ENCODE measurements around the gene SPEM1. TPM values are rescaled to one million over a fixed set of nuclear protein-coding genes. Genes with fewer than 3 reads are reported as not detected.

SPEM1 gene
- total and polyA plus RNA-seq, 10 of the 15 experiments (the other 5 are each of a cell fraction or from before 2014, with no cell fraction given) = not detected

GRCh38 chr17:7410634-7411426 lies 9.3 kb upstream of the SPEM1 start:
- no TSS peak for BruUV-seq (replicated peaks)
- H3K4me1 ChIP-seq (ENCODE audit: control insufficient read depth, insufficient read depth, low read length) = no peaks in the 10 kb centered on the region
- H4K20me1 ChIP-seq (ENCODE audit: control insufficient read depth, insufficient read depth) = no peaks in the 10 kb centered on the region
- no peaks in the 10 kb centered on the region for H3K9me3 ChIP-seq (replicated peaks; ENCODE audit: control insufficient read depth, insufficient read depth, low read length)
- H3K9ac ChIP-seq (ENCODE audit: control insufficient read depth, insufficient read depth, low read length) = no peak overlapping the region
- H3K4me3 ChIP-seq = no peak overlapping the region
- WGBS (ENCODE audit: insufficient coverage, insufficient replicate concordance, low lambda C conversion rate, missing lambda C conversion rate) = 53% methylated on average over 25 of the region's 25 CpGs
- no peak for DNase-seq (ENCODE audit: low read depth, low spot score)
- SMC1A ChIA-PET (ENCODE audit: uncharacterized antibody, unreplicated experiment) = no interaction called here
- ATAC-seq = no peak
- CTCF ChIA-PET = no interaction called here
- POLR2A ChIA-PET = no interaction called here
- no peaks in the 10 kb centered on the region for H3K79me2 ChIP-seq (ENCODE audit: control insufficient read depth, insufficient read depth, low read length)
- no peaks in the 10 kb centered on the region for H3K36me3 ChIP-seq (ENCODE audit: control insufficient read depth in 2 of 2, insufficient read depth in 2 of 2, low read length in 1 of 2)
- in situ Hi-C loops (cut with MboI) = no loop called here
- intact Hi-C loops (cut with micrococcal nuclease; ENCODE audit: unreplicated experiment) = no loop called here
- H2AFZ ChIP-seq (ENCODE audit: control insufficient read depth, low read depth, low read length) = no peak overlapping the region
- RAD21 ChIA-PET (ENCODE audit: unreplicated experiment) = no interaction called here
- no peak overlapping the region for H3K4me2 ChIP-seq (ENCODE audit: control insufficient read depth, insufficient read depth)
- peaks cover 0 to 2% of the 10 kb centered on the region in 2 experiments; a peak in 3 of 4 replicates for H3K27me3 ChIP-seq (replicated peaks in 1 of 2; ENCODE audit: control insufficient read depth in 2 of 2, insufficient read depth in 2 of 2, low read length in 1 of 2)
- no peak overlapping the region for H3K27ac ChIP-seq (ENCODE audit: control insufficient read depth, insufficient read depth)
- no peak for FAIRE-seq
- TF ChIP-seq BHLHE40 (IDR thresholded peaks at IDR 0.05; ENCODE audit: borderline replicate concordance in 1 of 2, low read depth in 2 of 2, low read length in 1 of 2) (peak in 1 of 2 experiments; percentile 65; a peak in 2 of 4 replicates), SMC3 (IDR thresholded peaks at IDR 0.05; ENCODE audit: borderline replicate concordance, low read length) (no peak)
- TF ChIP-seq, protein P1, sequence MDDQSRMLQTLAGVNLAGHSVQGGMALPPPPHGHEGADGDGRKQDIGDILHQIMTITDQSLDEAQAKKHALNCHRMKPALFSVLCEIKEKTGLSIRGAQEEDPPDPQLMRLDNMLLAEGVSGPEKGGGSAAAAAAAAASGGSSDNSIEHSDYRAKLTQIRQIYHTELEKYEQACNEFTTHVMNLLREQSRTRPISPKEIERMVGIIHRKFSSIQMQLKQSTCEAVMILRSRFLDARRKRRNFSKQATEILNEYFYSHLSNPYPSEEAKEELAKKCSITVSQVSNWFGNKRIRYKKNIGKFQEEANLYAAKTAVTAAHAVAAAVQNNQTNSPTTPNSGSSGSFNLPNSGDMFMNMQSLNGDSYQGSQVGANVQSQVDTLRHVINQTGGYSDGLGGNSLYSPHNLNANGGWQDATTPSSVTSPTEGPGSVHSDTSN (IDR thresholded peaks at IDR 0.05; ENCODE audit: insufficient replicate concordance, low read depth, low read length) = no peak

GRCh38 chr17:7411427-7411750 lies 8.7 kb upstream of the SPEM1 start:
- POLR2A ChIA-PET = no interaction called here
- Histone ChIP-seq H2AFZ (ENCODE audit: control insufficient read depth, low read depth, low read length) (no peak overlapping the region), H3K4me3 (no peak overlapping the region), H3K79me2 (ENCODE audit: control insufficient read depth, insufficient read depth, low read length) (no peaks in the 10 kb centered on the region), H4K20me1 (ENCODE audit: control insufficient read depth, insufficient read depth) (no peaks in the 10 kb centered on the region), H3K4me2 (ENCODE audit: control insufficient read depth, insufficient read depth) (no peak overlapping the region), H3K4me1 (ENCODE audit: control insufficient read depth, insufficient read depth, low read length) (no peaks in the 10 kb centered on the region), H3K9me3 (replicated peaks; ENCODE audit: control insufficient read depth, insufficient read depth, low read length) (no peaks in the 10 kb centered on the region), H3K27me3 (replicated peaks in 1 of 2; ENCODE audit: control insufficient read depth in 2 of 2, insufficient read depth in 2 of 2, low read length in 1 of 2) (no peaks in the 10 kb centered on the region; a peak in 2 of 4 replicates), H3K36me3 (ENCODE audit: control insufficient read depth in 2 of 2, insufficient read depth in 2 of 2, low read length in 1 of 2) (no peaks in the 10 kb centered on the region), H3K9ac (ENCODE audit: control insufficient read depth, insufficient read depth, low read length) (no peak overlapping the region), H3K27ac (ENCODE audit: control insufficient read depth, insufficient read depth) (no peak overlapping the region)
- CTCF ChIA-PET = no interaction called here
- in situ Hi-C loops (cut with MboI) = no loop called here
- ATAC-seq = no peak
- RAD21 ChIA-PET (ENCODE audit: unreplicated experiment) = no interaction called here
- intact Hi-C loops (cut with micrococcal nuclease; ENCODE audit: unreplicated experiment) = no loop called here
- BruUV-seq (replicated peaks) = no TSS peak
- TF ChIP-seq PAX5 (IDR thresholded peaks at IDR 0.05; ENCODE audit: borderline replicate concordance, low read depth, low read length) = no peak
- no peak for TF ChIP-seq IKZF2 (IDR thresholded peaks at IDR 0.05)
- no peak for TF ChIP-seq SREBF2 (IDR thresholded peaks at IDR 0.05; ENCODE audit: low read length)
- TF ChIP-seq GABPA (IDR thresholded peaks at IDR 0.05; ENCODE audit: low read depth) = no peak
- TF ChIP-seq RAD51 (IDR thresholded peaks at IDR 0.05) = no peak
- SMC1A ChIA-PET (ENCODE audit: uncharacterized antibody, unreplicated experiment) = no interaction called here
- 51% methylated on average over 6 of the region's 8 CpGs for WGBS (ENCODE audit: insufficient coverage, insufficient replicate concordance, low lambda C conversion rate, missing lambda C conversion rate)
- no peak for DNase-seq (ENCODE audit: low read depth, low spot score)
- FAIRE-seq = no peak

Data from GM12878 (cell line).